WTC11 (cell line): ENCODE measurements around the gene CNR2. TPM values are rescaled to one million over a fixed set of nuclear protein-coding genes. Genes with fewer than 3 reads are reported as not detected.
"Not testable (repeated sequence)": the region's sequence is repeated elsewhere in the genome, so short reads cannot be mapped to it uniquely, and the experiment has no call there.

Experiments
- ATAC-seq: fragments of 200-7000 bp; cut with Tn5 transposase; 2 replicates; pipeline ENCODE4 v1.10.0; 2021; ENCODE audit warnings: mild to moderate bottlenecking, moderate library complexity
- CTCF ChIA-PET: fragments of 300-600 bp; sonication (Branson Sonifier 250); formaldehyde crosslinking; loops from one replicate; lab custom pipeline; 2021; ENCODE audit warnings: antibody characterized with exemption; lab: Charles Lee
- POLR2A ChIA-PET: fragments of 350-600 bp; sonication (Branson Sonifier 250); formaldehyde crosslinking; loops from one replicate; lab custom pipeline; 2021; ENCODE audit warnings: antibody characterized with exemption; lab: Charles Lee
- DNase-seq: peaks from one replicate; pipeline ENCODE4 v3.0.0; 2021; ENCODE audit warnings: low spot score
- H3K27ac Mint-ChIP-seq: 2 replicates; pipeline ENCODE4 v1.8.0; 2021; ENCODE audit warnings: mixed read lengths
- H3K27me3 Mint-ChIP-seq: 2 replicates; pipeline ENCODE4 v1.8.0; 2021; ENCODE audit warnings: low read depth, mild to moderate bottlenecking, moderate library complexity, mixed read lengths
- H3K36me3 Mint-ChIP-seq: 2 replicates; pipeline ENCODE4 v1.8.0; 2021; ENCODE audit warnings: mixed read lengths
- H3K4me1 Mint-ChIP-seq: 2 replicates; pipeline ENCODE4 v1.8.0; 2022; ENCODE audit warnings: mixed read lengths
- H3K4me3 Mint-ChIP-seq: 2 replicates; pipeline ENCODE4 v1.8.0; 2021; ENCODE audit warnings: mild to moderate bottlenecking, moderate library complexity, mixed read lengths
- H3K9me3 Mint-ChIP-seq: 2 replicates; pipeline ENCODE4 v1.8.0; 2021; ENCODE audit warnings: mixed read lengths
- CBFB ChIP-seq: sonication (generic); formaldehyde crosslinking; IDR thresholded peaks from 2 replicates; pipeline ENCODE4 v1.8.1; 2022; ENCODE audit warnings: mild to moderate bottlenecking, low read depth, missing genetic modification reagents
- CREB1 ChIP-seq: sonication (generic); formaldehyde crosslinking; IDR thresholded peaks from 2 replicates; pipeline ENCODE4 v1.8.0; 2023; ENCODE audit warnings: mild to moderate bottlenecking, missing genetic modification reagents
- ELF4 ChIP-seq: sonication (generic); formaldehyde crosslinking; IDR thresholded peaks from 2 replicates; pipeline ENCODE4 v1.8.1; 2022; ENCODE audit warnings: low read depth, mild to moderate bottlenecking, moderate library complexity, missing genetic modification reagents
- FOXJ3 ChIP-seq: sonication (generic); formaldehyde crosslinking; IDR thresholded peaks from 2 replicates; pipeline ENCODE4 v1.9.0; 2021; ENCODE audit warnings: missing genetic modification reagents, mild to moderate bottlenecking, borderline replicate concordance
- FOXK1 ChIP-seq: sonication (generic); formaldehyde crosslinking; IDR thresholded peaks from 2 replicates; pipeline ENCODE4 v1.8.0; 2022; ENCODE audit warnings: mild to moderate bottlenecking, moderate library complexity, missing genetic modification reagents
- HMGA2 ChIP-seq: fragments of 250-450 bp; sonication (Bioruptor Pico); IDR thresholded peaks from 2 replicates; pipeline ENCODE4 v1.4.0; 2021; ENCODE audit warnings: mild to moderate bottlenecking, moderate library complexity
- IRF2 ChIP-seq: sonication (generic); formaldehyde crosslinking; IDR thresholded peaks from 2 replicates; pipeline ENCODE4 v1.8.0; 2022; ENCODE audit warnings: low read depth, missing genetic modification reagents, borderline replicate concordance
- MYBL2 ChIP-seq: sonication (generic); formaldehyde crosslinking; IDR thresholded peaks from 2 replicates; pipeline ENCODE4 v1.8.1; 2023; ENCODE audit warnings: mild to moderate bottlenecking, moderate library complexity, missing genetic modification reagents
- NFATC4 ChIP-seq: fragments of 250-450 bp; sonication (Bioruptor Pico); IDR thresholded peaks from 2 replicates; pipeline ENCODE4 v1.9.0; 2021; ENCODE audit warnings: mild to moderate bottlenecking
- NFE2L1 ChIP-seq: sonication (generic); formaldehyde crosslinking; IDR thresholded peaks from 2 replicates; pipeline ENCODE4 v1.8.1; 2023; ENCODE audit warnings: missing genetic modification reagents
- NFYB ChIP-seq: sonication (generic); formaldehyde crosslinking; conservative IDR thresholded peaks from 2 replicates; pipeline ENCODE4 v1.8.0; 2022; ENCODE audit warnings: low read depth, missing genetic modification reagents
- PRRX2 ChIP-seq: fragments of 250-450 bp; sonication (Bioruptor Pico); IDR thresholded peaks from 2 replicates; pipeline ENCODE4 v1.8.0; 2021; ENCODE audit warnings: mild to moderate bottlenecking
- SMAD4 ChIP-seq: sonication (generic); formaldehyde crosslinking; IDR thresholded peaks from 2 replicates; pipeline ENCODE4 v1.8.0; 2022; ENCODE audit warnings: mild to moderate bottlenecking, missing genetic modification reagents
- ZBTB21 ChIP-seq: sonication (generic); formaldehyde crosslinking; IDR thresholded peaks from 2 replicates; pipeline ENCODE4 v1.8.1; 2023; ENCODE audit warnings: mild to moderate bottlenecking, missing genetic modification reagents, borderline replicate concordance
- ZNF138 ChIP-seq: sonication (generic); formaldehyde crosslinking; conservative IDR thresholded peaks from 2 replicates; pipeline ENCODE4 v1.8.1; 2022; ENCODE audit warnings: mild to moderate bottlenecking, moderate library complexity, missing genetic modification reagents
- ZNF416 ChIP-seq: fragments of 250-450 bp; sonication (Bioruptor Pico); IDR thresholded peaks from 2 replicates; pipeline ENCODE4 v1.9.0; 2021; ENCODE audit warnings: mild to moderate bottlenecking, inconsistent platforms
- ZNF671 ChIP-seq: fragments of 250-450 bp; sonication (Bioruptor Pico); IDR thresholded peaks from 2 replicates; pipeline ENCODE4 v1.8.0; 2021; ENCODE audit warnings: mild to moderate bottlenecking
- total RNA-seq: library from RNA; stranded (reverse); gene quantifications from 3 replicates; pipeline ENCODE4 v1.2.3, GENCODE V29; 2021
- TF ChIP-seq, protein P1 (sequence below): sonication (generic); formaldehyde crosslinking; IDR thresholded peaks from 2 replicates; pipeline ENCODE4 v1.8.1; 2022; ENCODE audit warnings: missing genetic modification reagents, borderline replicate concordance
- TF ChIP-seq, protein P2 (sequence below): sonication (generic); formaldehyde crosslinking; IDR thresholded peaks from 2 replicates; pipeline ENCODE4 v1.8.1; 2023; ENCODE audit warnings: mild to moderate bottlenecking, missing genetic modification reagents
- TF ChIP-seq, protein P3 (sequence below): sonication (generic); formaldehyde crosslinking; IDR thresholded peaks from 2 replicates; pipeline ENCODE4 v1.8.1; 2023; ENCODE audit warnings: mild to moderate bottlenecking, missing genetic modification reagents, moderate library complexity
- TF ChIP-seq, protein P4 (sequence below): sonication (generic); formaldehyde crosslinking; IDR thresholded peaks from 2 replicates; pipeline ENCODE4 v1.8.0; 2022; ENCODE audit warnings: mild to moderate bottlenecking, missing genetic modification reagents
- TF ChIP-seq, protein P5 (sequence below): sonication (generic); formaldehyde crosslinking; IDR thresholded peaks from 2 replicates; pipeline ENCODE4 v1.8.1; 2023; ENCODE audit warnings: mild to moderate bottlenecking, moderate library complexity, missing genetic modification reagents
- TF ChIP-seq, protein P6 (sequence below): sonication (generic); formaldehyde crosslinking; IDR thresholded peaks from 2 replicates; pipeline ENCODE4 v1.8.0; 2022; ENCODE audit warnings: mild to moderate bottlenecking, missing genetic modification reagents

CNR2 gene
- total RNA-seq, 1 experiment from 2014 or later, result not detected

DNA sequence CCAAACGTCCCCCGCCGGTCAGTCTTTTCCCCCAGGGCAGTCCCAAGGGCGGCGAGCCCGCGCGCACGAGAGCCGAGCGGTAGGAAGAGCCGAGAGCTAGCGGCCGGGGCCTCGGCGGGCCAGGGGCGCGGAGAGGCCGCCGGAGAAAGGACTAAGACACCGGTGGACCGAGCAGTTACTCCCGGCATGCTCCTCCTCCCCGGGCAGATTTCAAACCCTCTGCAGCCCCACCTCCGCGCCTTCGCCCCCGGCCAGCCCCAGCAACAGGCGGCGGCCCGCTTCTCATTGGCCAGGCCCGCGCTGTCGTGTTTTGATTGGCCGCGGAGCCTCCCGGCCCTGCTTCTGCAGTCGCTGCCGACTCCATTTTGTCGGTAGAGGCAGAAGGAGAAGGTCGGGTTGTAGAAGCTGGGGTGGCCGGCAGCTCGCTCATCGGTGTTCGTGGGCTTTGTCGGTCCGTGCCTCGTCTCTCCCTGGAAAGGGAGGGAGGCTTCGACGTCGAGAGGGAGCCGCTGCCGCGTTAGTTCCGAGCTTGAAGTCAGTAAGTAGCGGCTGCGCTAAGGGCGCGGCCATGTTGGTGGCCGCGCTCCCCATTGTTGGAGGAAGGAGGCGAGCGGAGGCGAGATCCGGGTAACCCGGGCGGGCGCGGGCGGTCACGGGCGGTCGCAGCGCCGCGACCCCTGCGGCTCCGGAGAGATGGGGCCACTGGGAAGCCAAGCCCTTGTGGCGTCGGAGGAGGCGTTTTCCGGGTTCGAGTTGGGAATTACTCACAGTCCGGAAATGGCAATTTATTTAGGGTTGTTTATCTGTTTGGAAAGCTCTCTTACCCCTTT lies 46.5 kb upstream of the CNR2 start, which contains the start of gene PNRC2 (continued):
- TF ChIP-seq CREB1 (CRISPR knock-in tag), result no peak
- TF ChIP-seq ZNF416, result no peak
- TF ChIP-seq ELF4 (CRISPR knock-in tag), result no peak
- no peak for TF ChIP-seq PRRX2 (CRISPR knock-in tag)
- no peak for TF ChIP-seq ZNF671 (CRISPR knock-in tag)
- no peak for TF ChIP-seq CBFB
- no peak for TF ChIP-seq ZBTB21 (CRISPR knock-in tag)
- TF ChIP-seq, protein P1, sequence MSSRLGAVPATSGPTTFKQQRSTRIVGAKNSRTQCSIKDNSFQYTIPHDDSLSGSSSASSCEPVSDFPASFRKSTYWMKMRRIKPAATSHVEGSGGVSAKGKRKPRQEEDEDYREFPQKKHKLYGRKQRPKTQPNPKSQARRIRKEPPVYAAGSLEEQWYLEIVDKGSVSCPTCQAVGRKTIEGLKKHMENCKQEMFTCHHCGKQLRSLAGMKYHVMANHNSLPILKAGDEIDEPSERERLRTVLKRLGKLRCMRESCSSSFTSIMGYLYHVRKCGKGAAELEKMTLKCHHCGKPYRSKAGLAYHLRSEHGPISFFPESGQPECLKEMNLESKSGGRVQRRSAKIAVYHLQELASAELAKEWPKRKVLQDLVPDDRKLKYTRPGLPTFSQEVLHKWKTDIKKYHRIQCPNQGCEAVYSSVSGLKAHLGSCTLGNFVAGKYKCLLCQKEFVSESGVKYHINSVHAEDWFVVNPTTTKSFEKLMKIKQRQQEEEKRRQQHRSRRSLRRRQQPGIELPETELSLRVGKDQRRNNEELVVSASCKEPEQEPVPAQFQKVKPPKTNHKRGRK (CRISPR knock-in tag), result no peak
- TF ChIP-seq HMGA2, result no peak
- TF ChIP-seq NFATC4 (CRISPR knock-in tag), result 0 out of 2 replicates have a peak, but pooled peaks have one; percentile 46
- TF ChIP-seq, protein P2, sequence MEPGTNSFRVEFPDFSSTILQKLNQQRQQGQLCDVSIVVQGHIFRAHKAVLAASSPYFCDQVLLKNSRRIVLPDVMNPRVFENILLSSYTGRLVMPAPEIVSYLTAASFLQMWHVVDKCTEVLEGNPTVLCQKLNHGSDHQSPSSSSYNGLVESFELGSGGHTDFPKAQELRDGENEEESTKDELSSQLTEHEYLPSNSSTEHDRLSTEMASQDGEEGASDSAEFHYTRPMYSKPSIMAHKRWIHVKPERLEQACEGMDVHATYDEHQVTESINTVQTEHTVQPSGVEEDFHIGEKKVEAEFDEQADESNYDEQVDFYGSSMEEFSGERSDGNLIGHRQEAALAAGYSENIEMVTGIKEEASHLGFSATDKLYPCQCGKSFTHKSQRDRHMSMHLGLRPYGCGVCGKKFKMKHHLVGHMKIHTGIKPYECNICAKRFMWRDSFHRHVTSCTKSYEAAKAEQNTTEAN (CRISPR knock-in tag), result peak; percentile 61; the same call in 1 of the 2 replicates
- TF ChIP-seq FOXJ3 (CRISPR knock-in tag), result no peak
- no peak for TF ChIP-seq SMAD4
- TF ChIP-seq, protein P3, sequence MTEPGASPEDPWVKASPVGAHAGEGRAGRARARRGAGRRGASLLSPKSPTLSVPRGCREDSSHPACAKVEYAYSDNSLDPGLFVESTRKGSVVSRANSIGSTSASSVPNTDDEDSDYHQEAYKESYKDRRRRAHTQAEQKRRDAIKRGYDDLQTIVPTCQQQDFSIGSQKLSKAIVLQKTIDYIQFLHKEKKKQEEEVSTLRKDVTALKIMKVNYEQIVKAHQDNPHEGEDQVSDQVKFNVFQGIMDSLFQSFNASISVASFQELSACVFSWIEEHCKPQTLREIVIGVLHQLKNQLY (CRISPR knock-in tag), result no peak
- TF ChIP-seq NFYB (CRISPR knock-in tag), result peak; percentile 83
- TF ChIP-seq IRF2 (CRISPR knock-in tag), result no peak
- TF ChIP-seq ZNF138, result no peak

DNA sequence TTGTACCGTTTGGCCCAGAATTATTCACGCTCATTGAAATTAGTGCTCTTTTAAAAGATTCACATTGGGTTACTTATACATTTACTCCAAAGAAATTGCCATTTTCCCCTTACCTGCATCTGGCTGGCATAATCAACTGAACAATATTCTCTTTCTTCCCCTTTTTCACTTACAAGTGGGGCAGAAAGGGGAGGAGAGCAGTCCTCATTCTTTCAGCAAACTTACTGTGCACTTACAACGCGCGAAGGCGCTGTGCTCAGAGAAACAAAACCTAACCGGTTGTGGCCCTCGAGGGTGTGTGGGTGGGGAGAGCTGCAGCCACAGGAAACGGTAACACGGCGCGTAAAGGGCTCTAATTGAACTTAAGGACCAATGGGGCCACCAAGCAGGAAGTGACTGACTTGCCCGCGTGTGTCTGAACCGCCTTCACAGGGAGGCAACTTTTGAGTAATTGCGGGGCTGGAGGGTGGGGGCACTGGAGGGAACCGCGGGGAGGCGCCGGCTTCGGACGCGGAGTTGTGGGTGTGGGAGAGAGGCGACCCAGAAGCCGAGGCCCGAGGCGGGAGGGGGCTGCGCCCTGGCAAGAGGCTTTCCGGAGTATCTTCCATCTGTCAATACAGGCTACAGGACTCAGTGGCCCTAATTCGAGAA lies 45.8 kb upstream of the CNR2 start:
- Mint-ChIP-seq H3K27me3 (no peaks in the 10 kb centered on the region), H3K4me3 (peak overlapping the region; percentile 88), H3K9me3 (no peaks in the 10 kb centered on the region), H3K36me3 (peaks cover 23% of the 10 kb centered on the region), H3K27ac (peak overlapping the region; percentile 96), H3K4me1 (peaks cover 46% of the 10 kb centered on the region)
- ChIA-PET CTCF (interaction anchor here (1.0 to 1.6 kb wide), 3 partner anchors 10 to 187 kb away, joined by 4 to 5 read pairs (median 4); no protein-coding TSS in a partner anchor), POLR2A (interaction anchor here (1.4 kb wide), 1 partner anchor 191 kb away, joined by 4 read pairs; no protein-coding TSS in a partner anchor)
- ATAC-seq, result peak; percentile 64
- DNase-seq, result peak; percentile 75
- TF ChIP-seq, protein P4, sequence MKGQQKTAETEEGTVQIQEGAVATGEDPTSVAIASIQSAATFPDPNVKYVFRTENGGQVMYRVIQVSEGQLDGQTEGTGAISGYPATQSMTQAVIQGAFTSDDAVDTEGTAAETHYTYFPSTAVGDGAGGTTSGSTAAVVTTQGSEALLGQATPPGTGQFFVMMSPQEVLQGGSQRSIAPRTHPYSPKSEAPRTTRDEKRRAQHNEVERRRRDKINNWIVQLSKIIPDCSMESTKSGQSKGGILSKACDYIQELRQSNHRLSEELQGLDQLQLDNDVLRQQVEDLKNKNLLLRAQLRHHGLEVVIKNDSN (CRISPR knock-in tag), result no peak
- TF ChIP-seq MYBL2 (CRISPR knock-in tag) (no peak), NFE2L1 (CRISPR knock-in tag) (0 out of 2 replicates have a peak, but pooled peaks have one; percentile 45), FOXK1 (CRISPR knock-in tag) (0 out of 2 replicates have a peak, but pooled peaks have one; percentile 34)
- TF ChIP-seq, protein P5, sequence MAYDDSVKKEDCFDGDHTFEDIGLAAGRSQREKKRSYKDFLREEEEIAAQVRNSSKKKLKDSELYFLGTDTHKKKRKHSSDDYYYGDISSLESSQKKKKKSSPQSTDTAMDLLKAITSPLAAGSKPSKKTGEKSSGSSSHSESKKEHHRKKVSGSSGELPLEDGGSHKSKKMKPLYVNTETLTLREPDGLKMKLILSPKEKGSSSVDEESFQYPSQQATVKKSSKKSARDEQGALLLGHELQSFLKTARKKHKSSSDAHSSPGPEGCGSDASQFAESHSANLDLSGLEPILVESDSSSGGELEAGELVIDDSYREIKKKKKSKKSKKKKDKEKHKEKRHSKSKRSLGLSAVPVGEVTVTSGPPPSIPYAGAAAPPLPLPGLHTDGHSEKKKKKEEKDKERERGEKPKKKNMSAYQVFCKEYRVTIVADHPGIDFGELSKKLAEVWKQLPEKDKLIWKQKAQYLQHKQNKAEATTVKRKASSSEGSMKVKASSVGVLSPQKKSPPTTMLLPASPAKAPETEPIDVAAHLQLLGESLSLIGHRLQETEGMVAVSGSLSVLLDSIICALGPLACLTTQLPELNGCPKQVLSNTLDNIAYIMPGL, result peak; percentile 25; the same call in 1 of the 2 replicates
- TF ChIP-seq, protein P6, sequence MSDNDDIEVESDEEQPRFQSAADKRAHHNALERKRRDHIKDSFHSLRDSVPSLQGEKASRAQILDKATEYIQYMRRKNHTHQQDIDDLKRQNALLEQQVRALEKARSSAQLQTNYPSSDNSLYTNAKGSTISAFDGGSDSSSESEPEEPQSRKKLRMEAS, result peak; percentile 33; the same call in 1 of the 2 replicates

DNA sequence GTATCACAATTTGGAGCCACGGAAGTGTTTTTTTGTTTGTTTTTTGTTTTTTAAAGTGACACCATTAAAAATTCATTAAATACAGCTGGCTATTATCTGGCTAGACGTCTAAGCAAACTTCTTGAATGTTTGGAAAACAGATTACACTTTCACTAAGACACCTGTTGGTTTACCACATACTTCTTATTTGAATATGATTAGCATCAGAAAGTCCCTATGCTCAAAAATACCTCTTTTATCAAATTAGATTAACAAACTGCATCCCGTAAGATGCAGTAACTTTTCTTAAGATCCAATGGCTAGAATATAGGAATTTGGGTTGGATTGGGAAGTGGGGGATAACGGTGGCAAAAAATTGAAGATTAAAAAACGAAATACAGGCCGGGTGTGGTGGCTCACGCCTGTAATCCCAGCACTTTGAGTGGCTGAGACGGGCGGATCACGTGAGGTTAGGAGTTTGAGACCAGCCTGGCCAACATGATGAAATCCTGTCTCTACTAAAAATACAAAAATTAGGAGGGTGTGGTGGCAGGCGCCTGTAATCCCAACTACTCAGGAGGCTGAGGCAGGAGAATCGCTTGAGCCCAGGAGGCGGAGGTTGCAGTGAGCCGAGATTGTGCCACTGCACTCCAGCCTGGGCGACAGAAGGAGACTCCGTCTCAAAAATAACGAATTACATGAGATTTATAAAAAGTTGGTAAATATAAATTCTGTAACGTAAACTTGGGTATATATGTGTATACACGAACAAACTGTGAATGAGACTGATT lies 45.1 kb upstream of the CNR2 start:
- H3K9me3 Mint-ChIP-seq, H3K27me3 Mint-ChIP-seq, ATAC-seq, POLR2A ChIA-PET, DNase-seq: not testable (repeated sequence)
- Mint-ChIP-seq H3K4me3 (peak overlapping the region; percentile 88), H3K36me3 (peaks cover 23% of the 10 kb centered on the region), H3K27ac (peak overlapping the region; percentile 96), H3K4me1 (peaks cover 46% of the 10 kb centered on the region)
- CTCF ChIA-PET, result interaction anchor here (1.2 to 2.3 kb wide), 6 partner anchors 9 to 192 kb away, joined by 3 to 11 read pairs (median 4); no protein-coding TSS in a partner anchor
